Kidney (tissue), 14 donors: ENCODE results near the gene SLC25A18. TPM values are rescaled to one million over a fixed set of nuclear protein-coding genes. Genes with fewer than 3 reads are reported as not detected.

Source experiments
- DNase-seq, 5 donors: peaks; one replicate each; pipeline ENCODE4 v3.0.0-alpha.2; 2013 to 2020
- FAIRE-seq: peaks from 2 replicates; lab custom pipeline; 2012; peaks lifted over from hg19 to GRCh38; lab: Jason Lieb, UNC
- H3K27ac ChIP-seq, 2 donors: one replicate each; pipeline ENCODE4 v1.7.0; 2013; ENCODE audit warnings: low read depth in 2 of 2, low read length in 2 of 2, inconsistent platforms in 1 of 2
- H3K27me3 ChIP-seq: one replicate; pipeline ENCODE4 v1.7.1; 2013; ENCODE audit warnings: low read length, inconsistent platforms; ENCODE audit not compliant: control insufficient read depth, insufficient read depth
- H3K36me3 ChIP-seq, 3 donors: one replicate each; pipeline versions ENCODE4 v1.7.0 to v1.7.1; 2013; ENCODE audit warnings: low read length in 3 of 3, control low read depth in 1 of 3, inconsistent platforms in 1 of 3; ENCODE audit not compliant: insufficient read depth in 3 of 3, control insufficient read depth in 2 of 3
- H3K4me1 ChIP-seq, 3 donors: one replicate each; pipeline versions ENCODE4 v1.7.0 to v1.7.1; 2013; ENCODE audit warnings: low read length in 3 of 3, inconsistent platforms in 1 of 3, low read depth in 1 of 3; ENCODE audit not compliant: control insufficient read depth in 2 of 3, insufficient read depth in 2 of 3
- H3K4me3 ChIP-seq, 3 donors: one replicate each; pipeline versions ENCODE4 v1.7.0 to v1.8.1; 2013; ENCODE audit warnings: low read length in 3 of 3, control low read depth in 1 of 3, inconsistent platforms in 1 of 3
- H3K9ac ChIP-seq, 3 donors: one replicate each; pipeline versions ENCODE4 v1.7.0 to v1.7.1; 2013; ENCODE audit warnings: low read length in 3 of 3, control low read depth in 1 of 3, inconsistent platforms in 1 of 3
- H3K9me3 ChIP-seq, 3 donors: one replicate each; pipeline versions ENCODE4 v1.7.0 to v1.7.1; 2013; ENCODE audit warnings: low read length in 3 of 3, control low read depth in 1 of 3, inconsistent platforms in 1 of 3; ENCODE audit not compliant: control insufficient read depth in 2 of 3, insufficient read depth in 1 of 3
- intact Hi-C: fragments of 100-400 bp; cut with DNase I; formaldehyde crosslinking; loops from one replicate; pipeline ENCODE4 v1.11.1; 2022
- polyA plus RNA-seq: library from polyadenylated mRNA; stranded (reverse); fragments of 350-450 nt; fragmentation: Illumina TruSeq; extraction: RNeasy Lipid Tissue Mini Kit (QIAGEN cat#74804); gene quantifications from one replicate; pipeline ENCODE4 v1.2.3, GENCODE V29; 2014; ENCODE audit warnings: low read depth, low replicate concordance; ENCODE audit not compliant: insufficient read depth
- total RNA-seq: library from RNA; stranded (reverse); fragmentation: NEBNext Ultra II Directional; extraction: Animal tissue kit (Norgen Biotek cat#: 25700); gene quantifications from one replicate; pipeline ENCODE4 v1.2.1, GENCODE V29; 2021
- TF ChIP-seq, protein P1 (sequence below): IDR thresholded peaks from 3 replicates; pipeline ENCODE4 v1.5.1; 2012; ENCODE audit warnings: mild to moderate bottlenecking, moderate library complexity, borderline replicate concordance; ENCODE audit not compliant: insufficient read depth; ENCODE audit errors: extremely low read depth
- donor health status: control.
- donor health status: control.
- donor health status: control.
- donor health status: control.
- donor health status: control.
- donor health status: DM: yes; HTN: yes; CAD: no.
- donor health status: Normal renal cell carcinoma (clear cell type).

SLC25A18 gene
- total and polyA plus RNA-seq, 2 donors from 2014 or later, result 0.41 to 1.1 TPM

- no peaks in the 10 kb centered on the region for H3K9me3 ChIP-seq
- H3K4me1 ChIP-seq, result peaks cover 0 to 4% (median 0%) of the 10 kb centered on the region in 3 donors
- peak within 1 kb of the TSS; percentile 95 to 99 (median 95) for H3K4me3 ChIP-seq
- DNase-seq, result peak; percentile 95 to 97 (median 97)
- no peaks in the 10 kb centered on the region for H3K36me3 ChIP-seq
- FAIRE-seq, result no peak
- H3K27me3 ChIP-seq, result no peaks in the 10 kb centered on the region
- intact Hi-C loops, result no loop called here
- peak within 1 kb of the TSS; percentile 85 to 100 (median 100) for H3K9ac ChIP-seq
- peak within 1 kb of the TSS; percentile 97 to 99 for H3K27ac ChIP-seq
- TF ChIP-seq, protein P1, sequence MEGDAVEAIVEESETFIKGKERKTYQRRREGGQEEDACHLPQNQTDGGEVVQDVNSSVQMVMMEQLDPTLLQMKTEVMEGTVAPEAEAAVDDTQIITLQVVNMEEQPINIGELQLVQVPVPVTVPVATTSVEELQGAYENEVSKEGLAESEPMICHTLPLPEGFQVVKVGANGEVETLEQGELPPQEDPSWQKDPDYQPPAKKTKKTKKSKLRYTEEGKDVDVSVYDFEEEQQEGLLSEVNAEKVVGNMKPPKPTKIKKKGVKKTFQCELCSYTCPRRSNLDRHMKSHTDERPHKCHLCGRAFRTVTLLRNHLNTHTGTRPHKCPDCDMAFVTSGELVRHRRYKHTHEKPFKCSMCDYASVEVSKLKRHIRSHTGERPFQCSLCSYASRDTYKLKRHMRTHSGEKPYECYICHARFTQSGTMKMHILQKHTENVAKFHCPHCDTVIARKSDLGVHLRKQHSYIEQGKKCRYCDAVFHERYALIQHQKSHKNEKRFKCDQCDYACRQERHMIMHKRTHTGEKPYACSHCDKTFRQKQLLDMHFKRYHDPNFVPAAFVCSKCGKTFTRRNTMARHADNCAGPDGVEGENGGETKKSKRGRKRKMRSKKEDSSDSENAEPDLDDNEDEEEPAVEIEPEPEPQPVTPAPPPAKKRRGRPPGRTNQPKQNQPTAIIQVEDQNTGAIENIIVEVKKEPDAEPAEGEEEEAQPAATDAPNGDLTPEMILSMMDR, result no peak
Observed at GRCh38 chr22:17638432-17639246, 75.3 kb downstream of the SLC25A18 start, which contains the start of gene BCL2L13. Gene BCL2L13 (plus strand): TSS chr22:17638757. CDS start chr22:17655712, 16,955 bp downstream.

DNA sequence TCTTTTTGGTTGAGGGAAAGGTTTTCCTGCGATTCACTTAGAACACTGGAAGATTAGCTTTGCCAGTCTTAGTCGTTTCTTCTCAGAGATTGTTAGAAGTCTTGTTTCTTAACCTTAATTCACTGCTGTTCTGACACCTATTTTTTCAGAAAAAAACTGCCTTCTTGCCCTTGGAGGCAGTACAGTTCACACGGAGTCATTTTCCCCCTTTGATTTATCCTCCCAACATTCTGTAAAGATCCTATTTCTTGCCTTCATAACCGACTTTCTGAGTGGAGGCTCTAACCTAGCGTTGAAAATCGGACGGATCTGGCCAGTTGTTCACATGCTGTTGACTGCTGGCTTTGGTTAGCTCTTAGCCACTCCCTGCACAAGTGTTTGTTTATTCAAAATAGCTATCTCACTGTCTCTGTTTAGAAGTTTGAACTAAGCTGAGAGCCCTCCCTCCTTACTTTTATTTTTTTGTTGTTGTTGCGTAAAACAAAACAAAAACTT is 76.0 kb downstream of the SLC25A18 start:
- TF ChIP-seq, protein P1, result no peak
- FAIRE-seq (no peak), DNase-seq (peak in 3 of 5 donors; percentile 35 to 79 (median 78))
- Histone ChIP-seq H3K36me3 (no peaks in the 10 kb centered on the region), H3K4me3 (peak overlapping the region; percentile 95 to 99 (median 95)), H3K27me3 (no peaks in the 10 kb centered on the region), H3K9me3 (no peaks in the 10 kb centered on the region), H3K27ac (peak overlapping the region; percentile 97 to 99), H3K4me1 (no peaks in the 10 kb centered on the region), H3K9ac (peak overlapping the region; percentile 83 to 100 (median 100))
- intact Hi-C loops, result no loop called here

Other genes starting within 250 kb of the SLC25A18 start
- 3.4 TPM for gene CECR2, start 194.0 kb upstream of the SLC25A18 start, total RNA-seq
- 0.58 TPM for gene CECR2, start 194.0 kb upstream of the SLC25A18 start, polyA plus RNA-seq
- gene ATP6V1E1, start 65.3 kb downstream of the SLC25A18 start, total RNA-seq, result 138 TPM
- 443 TPM for gene ATP6V1E1, start 65.3 kb downstream of the SLC25A18 start, polyA plus RNA-seq
- gene BCL2L13, start 75.3 kb downstream of the SLC25A18 start, total RNA-seq, result 50.5 TPM
- 43.8 TPM for gene BCL2L13, start 75.3 kb downstream of the SLC25A18 start, polyA plus RNA-seq
- gene BID, start 211.0 kb downstream of the SLC25A18 start, total RNA-seq, result 12.5 TPM
- 10.6 TPM for gene BID, start 211.0 kb downstream of the SLC25A18 start, polyA plus RNA-seq